DMS 273 (cell line): ENCODE measurements around the gene RER1.

Experiments used
- DNase-seq: peaks from one replicate; lab custom pipeline; 2025; ENCODE audit not compliant: unreplicated experiment; lab: John Stamatoyannopoulos, UW

Gene RER1

GRCh38 chr1:2391041-2391930, at the start of gene RER1, which contains the start of gene MORN1:
RER1 (plus strand) TSS chr1:2391841; CDS start chr1:2395791, 3,950 bp downstream.
MORN1 (minus strand) TSS chr1:2391554; CDS start chr1:2391533, 21 bp downstream.
- peak; percentile 100 for DNase-seq

GRCh38 chr1:2342384-2343022, 49.1 kb upstream of the RER1 start:
- DNase-seq, result no peak

GRCh38 chr1:2343023-2343935, 48.4 kb upstream of the RER1 start:
- DNase-seq, result no peak

GRCh38 chr1:2344121-2344681, 47.4 kb upstream of the RER1 start:
- DNase-seq, result peak; percentile 67

GRCh38 chr1:2344744-2345296, 46.8 kb upstream of the RER1 start:
- DNase-seq, result no peak

GRCh38 chr1:2345297-2346075, 46.2 kb upstream of the RER1 start:
- no peak for DNase-seq

- DNase-seq, result peak; percentile 40
These were observed 44.8 kb upstream of the RER1 start for GRCh38 chr1:2346691-2347408.

- no peak for DNase-seq
These were observed 44.2 kb upstream of the RER1 start for GRCh38 chr1:2347409-2347785.

- DNase-seq, result no peak
These were observed 43.7 kb upstream of the RER1 start for GRCh38 chr1:2347896-2348295.

GRCh38 chr1:2348346-2349325, 43.0 kb upstream of the RER1 start:
- DNase-seq, result no peak

- DNase-seq, result no peak
These were observed 41.8 kb upstream of the RER1 start for GRCh38 chr1:2349806-2350205.

GRCh38 chr1:2350501-2350900, 41.1 kb upstream of the RER1 start:
- no peak for DNase-seq

- DNase-seq, result no peak
These were observed 40.6 kb upstream of the RER1 start for GRCh38 chr1:2350911-2351655.

GRCh38 chr1:2351723-2352122, 39.9 kb upstream of the RER1 start:
- no peak for DNase-seq

GRCh38 chr1:2352341-2352896, 39.2 kb upstream of the RER1 start:
- no peak for DNase-seq

- DNase-seq, result no peak
These were observed 38.6 kb upstream of the RER1 start for GRCh38 chr1:2352897-2353550.
